Muscle layer of duodenum (tissue), 2 donors: ENCODE data around the gene NCKAP5.
A peak's percentile ranks its signal among the peaks of the same experiment; 100 is the strongest.

ENCODE experiments used
- H3K27ac ChIP-seq: one replicate; pipeline ENCODE4 v1.7.0; 2013; ENCODE audit warnings: mild to moderate bottlenecking, low read length
- H3K27me3 ChIP-seq: one replicate; pipeline ENCODE4 v1.7.0; 2013; ENCODE audit warnings: low read depth, mild to moderate bottlenecking, control low read depth, low read length
- H3K36me3 ChIP-seq, 2 donors: one replicate each; pipeline ENCODE4 v1.7.0; 2013; ENCODE audit warnings: low read length in 2 of 2, control low read depth in 1 of 2, mild to moderate bottlenecking in 1 of 2; ENCODE audit not compliant: insufficient read depth in 2 of 2, control insufficient read depth in 1 of 2
- H3K4me1 ChIP-seq, 2 donors: one replicate each; pipeline ENCODE4 v1.7.0; 2013; ENCODE audit warnings: low read length in 2 of 2, mild to moderate bottlenecking in 2 of 2, control low read depth in 1 of 2, moderate library complexity in 1 of 2; ENCODE audit not compliant: insufficient read depth in 2 of 2, control insufficient read depth in 1 of 2
- H3K4me3 ChIP-seq, 2 donors: one replicate each; pipeline ENCODE4 v1.7.0; 2013; ENCODE audit warnings: low read length in 2 of 2, low read depth in 1 of 2, mild to moderate bottlenecking in 1 of 2
- H3K9me3 ChIP-seq, 2 donors: one replicate each; pipeline ENCODE4 v1.7.0; 2013; ENCODE audit warnings: low read length in 2 of 2, control low read depth in 1 of 2, mild to moderate bottlenecking in 1 of 2; ENCODE audit not compliant: control insufficient read depth in 1 of 2
- donor health status: healthy.

Gene NCKAP5

GRCh38 chr2:133158442-133158841, 409.8 kb downstream of the NCKAP5 start:
- Histone ChIP-seq H3K27ac (no peak overlapping the region), H3K36me3 (no peaks in the 10 kb centered on the region), H3K27me3 (no peaks in the 10 kb centered on the region), H3K9me3 (no peaks in the 10 kb centered on the region), H3K4me1 (no peaks in the 10 kb centered on the region), H3K4me3 (no peak overlapping the region)

- Histone ChIP-seq H3K9me3 (no peaks in the 10 kb centered on the region), H3K27ac (no peak overlapping the region), H3K4me1 (no peaks in the 10 kb centered on the region), H3K36me3 (no peaks in the 10 kb centered on the region), H3K27me3 (no peaks in the 10 kb centered on the region), H3K4me3 (no peak overlapping the region)
Observed at GRCh38 chr2:133158024-133158423, 410.2 kb downstream of the NCKAP5 start.

- Histone ChIP-seq H3K36me3 (no peaks in the 10 kb centered on the region), H3K27me3 (no peaks in the 10 kb centered on the region), H3K27ac (no peak overlapping the region), H3K4me1 (no peaks in the 10 kb centered on the region), H3K4me3 (no peak overlapping the region), H3K9me3 (no peaks in the 10 kb centered on the region)
Observed at GRCh38 chr2:133157141-133157540, 411.1 kb downstream of the NCKAP5 start.

- H3K9me3 ChIP-seq = no peaks in the 10 kb centered on the region
- H3K27me3 ChIP-seq = no peaks in the 10 kb centered on the region
- H3K36me3 ChIP-seq = no peaks in the 10 kb centered on the region
- no peak overlapping the region for H3K4me3 ChIP-seq
- H3K27ac ChIP-seq = no peak overlapping the region
- H3K4me1 ChIP-seq = no peaks in the 10 kb centered on the region
Observed at GRCh38 chr2:133152801-133153200, 415.5 kb downstream of the NCKAP5 start.

- Histone ChIP-seq H3K27me3 (no peaks in the 10 kb centered on the region), H3K4me1 (no peaks in the 10 kb centered on the region), H3K4me3 (no peak overlapping the region), H3K9me3 (no peaks in the 10 kb centered on the region), H3K36me3 (no peaks in the 10 kb centered on the region), H3K27ac (no peak overlapping the region)
Observed at GRCh38 chr2:133148187-133148586, 420.1 kb downstream of the NCKAP5 start.

GRCh38 chr2:133146893-133147292, 421.4 kb downstream of the NCKAP5 start:
- Histone ChIP-seq H3K27me3 (no peaks in the 10 kb centered on the region), H3K9me3 (no peaks in the 10 kb centered on the region), H3K36me3 (no peaks in the 10 kb centered on the region), H3K4me3 (no peak overlapping the region), H3K27ac (no peak overlapping the region), H3K4me1 (no peaks in the 10 kb centered on the region)

- Histone ChIP-seq H3K27ac (no peak overlapping the region), H3K27me3 (no peaks in the 10 kb centered on the region), H3K4me3 (no peak overlapping the region), H3K36me3 (no peaks in the 10 kb centered on the region), H3K9me3 (no peaks in the 10 kb centered on the region), H3K4me1 (no peaks in the 10 kb centered on the region)
Observed at GRCh38 chr2:133143645-133144044, 424.6 kb downstream of the NCKAP5 start.

GRCh38 chr2:133142087-133142486, 426.2 kb downstream of the NCKAP5 start:
- Histone ChIP-seq H3K4me3 (no peak overlapping the region), H3K27ac (no peak overlapping the region), H3K36me3 (no peaks in the 10 kb centered on the region), H3K27me3 (no peaks in the 10 kb centered on the region), H3K9me3 (no peaks in the 10 kb centered on the region), H3K4me1 (no peaks in the 10 kb centered on the region)

GRCh38 chr2:133140620-133141019, 427.6 kb downstream of the NCKAP5 start:
- Histone ChIP-seq H3K9me3 (no peaks in the 10 kb centered on the region), H3K27me3 (no peaks in the 10 kb centered on the region), H3K27ac (no peak overlapping the region), H3K36me3 (no peaks in the 10 kb centered on the region), H3K4me1 (no peaks in the 10 kb centered on the region), H3K4me3 (no peak overlapping the region)

GRCh38 chr2:133139847-133140533, 428.3 kb downstream of the NCKAP5 start:
- Histone ChIP-seq H3K4me1 (no peaks in the 10 kb centered on the region), H3K27ac (no peak overlapping the region), H3K36me3 (no peaks in the 10 kb centered on the region), H3K9me3 (no peaks in the 10 kb centered on the region), H3K27me3 (no peaks in the 10 kb centered on the region), H3K4me3 (peak overlapping the region in 1 of 2 donors; percentile 2)

GRCh38 chr2:133138693-133139092, 429.6 kb downstream of the NCKAP5 start:
- Histone ChIP-seq H3K4me3 (no peak overlapping the region), H3K4me1 (no peaks in the 10 kb centered on the region), H3K27ac (no peak overlapping the region), H3K9me3 (no peaks in the 10 kb centered on the region), H3K36me3 (no peaks in the 10 kb centered on the region), H3K27me3 (no peaks in the 10 kb centered on the region)

- no peaks in the 10 kb centered on the region for H3K4me1 ChIP-seq
- H3K9me3 ChIP-seq = no peaks in the 10 kb centered on the region
- H3K27me3 ChIP-seq = no peaks in the 10 kb centered on the region
- no peak overlapping the region for H3K27ac ChIP-seq
- no peak overlapping the region for H3K4me3 ChIP-seq
- H3K36me3 ChIP-seq = no peaks in the 10 kb centered on the region
Observed at GRCh38 chr2:133135035-133135654, 433.1 kb downstream of the NCKAP5 start.
